Vagina (tissue), 1 donor: ENCODE results near the gene CARD6. TPM values are rescaled to one million over a fixed set of nuclear protein-coding genes. Genes with fewer than 3 reads are reported as not detected.

Source experiments
- small RNA-seq: library from RNA; depleted of rRNA; stranded (forward); fragments of <200 nt; gene quantifications from one replicate; pipeline ENCODE3, GENCODE V24; 2016
- total RNA-seq: library from RNA; depleted of rRNA; stranded (reverse); fragments of >200 nt; gene quantifications from one replicate; pipeline ENCODE4 v1.2.3, GENCODE V29; 2016

CARD6 gene
- total RNA-seq, 1 donor from 2014 or later, result 12.3 TPM

Small RNA genes lying within 50 kb of the gene (small RNA-seq; reads per million reads assigned to genes)
- 23.8 reads per million, percentile 95 among the genes with 10 or more reads in this experiment for gene SNORD72

Other genes starting within 250 kb of the CARD6 start
- gene PTGER4, start 161.5 kb upstream of the CARD6 start, total RNA-seq, result 19.4 TPM
- 12.8 TPM for gene TTC33, start 85.4 kb upstream of the CARD6 start, total RNA-seq
- 69.0 TPM for gene PRKAA1, start 43.0 kb upstream of the CARD6 start, total RNA-seq
- gene RPL37, start 6.1 kb upstream of the CARD6 start, total RNA-seq, result 489 TPM
- gene C7, start 68.1 kb downstream of the CARD6 start, total RNA-seq, result 385 TPM
- not detected for gene MROH2B, start 230.0 kb downstream of the CARD6 start, total RNA-seq